ENCODE data around the gene NEU4. TPM values are rescaled to one million over a fixed set of nuclear protein-coding genes. Genes with fewer than 3 reads are reported as not detected.

Gene NEU4
- total RNA-seq, 3 donors from 2014 or later: 41.4 to 72.5 (median 71.0) TPM

DNA sequence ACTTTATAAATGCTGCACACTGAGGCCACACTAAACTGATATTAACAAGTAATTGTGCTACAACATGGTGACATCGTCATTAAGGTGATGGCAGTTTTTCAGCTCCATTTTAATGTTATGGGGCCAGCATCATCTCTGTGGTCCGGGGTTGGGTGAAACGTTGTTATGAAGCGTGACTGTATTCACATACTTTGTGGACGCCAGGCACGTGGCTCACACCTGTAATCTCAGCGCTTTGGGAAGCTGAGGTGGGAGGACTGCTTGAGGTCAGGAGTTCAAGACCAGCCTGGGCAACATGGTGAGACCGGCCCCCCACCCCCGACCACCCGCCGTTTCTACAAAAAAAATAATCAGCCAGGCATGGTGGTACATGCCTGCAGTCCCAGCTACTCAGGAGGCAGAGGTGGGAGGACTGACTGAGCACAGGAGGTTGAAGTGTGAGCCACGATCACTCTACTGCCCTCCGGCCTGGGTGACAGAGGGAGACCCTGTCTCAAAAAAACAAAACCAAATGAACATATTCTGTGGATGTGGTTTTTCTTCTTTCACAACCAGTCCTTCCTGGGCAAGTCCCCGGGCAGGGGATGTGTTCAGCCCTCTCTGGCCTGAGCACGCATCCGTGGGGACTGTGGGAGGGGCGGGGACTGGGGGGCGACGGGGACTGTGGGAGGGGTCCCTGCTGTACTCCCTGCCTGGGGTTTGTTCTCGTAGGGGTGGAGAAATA is 45.3 kb upstream of the NEU4 start:
- peak; percentile 10 for ATAC-seq
- no peaks in the 10 kb centered on the region for H3K36me3 ChIP-seq (ENCODE audit: low read depth)

DNA sequence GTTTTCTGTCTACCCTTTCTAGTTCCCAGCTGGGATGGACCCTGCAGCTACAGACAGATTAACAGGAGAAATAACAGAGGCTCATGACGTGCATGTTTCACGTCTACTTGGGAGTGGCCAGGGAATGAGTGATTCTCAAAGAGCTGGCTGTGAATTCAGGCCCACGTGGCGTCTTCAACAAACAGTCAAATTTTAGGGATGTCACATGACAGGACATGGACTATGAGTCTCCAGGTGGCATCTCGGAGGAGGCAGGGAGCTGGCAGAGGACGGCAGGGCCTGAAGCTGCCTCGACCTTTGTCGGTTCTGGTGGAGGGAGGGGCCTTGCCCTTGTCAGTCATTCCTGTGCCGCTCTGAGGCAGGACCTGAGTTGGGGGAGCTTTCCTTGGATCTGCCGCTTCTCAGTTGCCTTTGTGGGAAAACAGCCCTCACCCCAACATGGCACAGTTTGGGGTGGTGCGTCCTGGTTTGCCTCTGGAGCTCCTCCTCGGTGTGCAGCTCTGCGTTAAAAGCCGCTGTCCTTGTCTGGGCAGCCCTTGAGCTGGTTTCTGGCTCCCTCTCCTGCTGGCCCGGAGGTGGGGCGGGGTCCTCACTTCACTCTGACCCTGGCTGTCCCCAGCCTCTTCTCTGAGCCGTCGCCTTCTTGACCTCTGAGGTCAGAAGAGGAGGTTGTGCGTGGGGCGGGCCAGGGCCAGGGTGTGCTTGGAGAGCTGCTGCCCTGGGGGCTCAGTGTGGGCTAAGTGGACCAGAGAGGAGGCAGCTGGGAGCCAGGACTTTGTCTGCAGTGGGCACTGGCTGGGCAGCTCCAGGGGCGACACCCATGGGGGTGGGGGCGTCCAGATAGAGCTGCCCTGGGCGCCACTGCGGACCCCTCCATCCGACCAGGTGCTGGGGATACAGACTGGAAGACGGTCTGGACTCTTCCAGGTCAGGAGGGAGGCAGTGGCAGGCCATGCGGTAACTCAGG is 44.4 kb upstream of the NEU4 start:
- DNase-seq (peak in 2 of 3 donors; percentile 26 to 44), ATAC-seq (no peak)

More for the DNA sequence above, 45.3 kb upstream of the NEU4 start:
- peak in 1 of 3 donors; percentile 47 for DNase-seq
- Histone ChIP-seq H3K4me1 (ENCODE audit: low read depth) (no peaks in the 10 kb centered on the region), H3K4me3 (no peak overlapping the region), H3K9me3 (peaks cover 2% of the 10 kb centered on the region)
- intact Hi-C loops (cut with DNase I, micrococcal nuclease): no loop called here
- TF ChIP-seq, protein P1, sequence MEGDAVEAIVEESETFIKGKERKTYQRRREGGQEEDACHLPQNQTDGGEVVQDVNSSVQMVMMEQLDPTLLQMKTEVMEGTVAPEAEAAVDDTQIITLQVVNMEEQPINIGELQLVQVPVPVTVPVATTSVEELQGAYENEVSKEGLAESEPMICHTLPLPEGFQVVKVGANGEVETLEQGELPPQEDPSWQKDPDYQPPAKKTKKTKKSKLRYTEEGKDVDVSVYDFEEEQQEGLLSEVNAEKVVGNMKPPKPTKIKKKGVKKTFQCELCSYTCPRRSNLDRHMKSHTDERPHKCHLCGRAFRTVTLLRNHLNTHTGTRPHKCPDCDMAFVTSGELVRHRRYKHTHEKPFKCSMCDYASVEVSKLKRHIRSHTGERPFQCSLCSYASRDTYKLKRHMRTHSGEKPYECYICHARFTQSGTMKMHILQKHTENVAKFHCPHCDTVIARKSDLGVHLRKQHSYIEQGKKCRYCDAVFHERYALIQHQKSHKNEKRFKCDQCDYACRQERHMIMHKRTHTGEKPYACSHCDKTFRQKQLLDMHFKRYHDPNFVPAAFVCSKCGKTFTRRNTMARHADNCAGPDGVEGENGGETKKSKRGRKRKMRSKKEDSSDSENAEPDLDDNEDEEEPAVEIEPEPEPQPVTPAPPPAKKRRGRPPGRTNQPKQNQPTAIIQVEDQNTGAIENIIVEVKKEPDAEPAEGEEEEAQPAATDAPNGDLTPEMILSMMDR (IDR thresholded peaks at IDR 0.05): no peak

DNA sequence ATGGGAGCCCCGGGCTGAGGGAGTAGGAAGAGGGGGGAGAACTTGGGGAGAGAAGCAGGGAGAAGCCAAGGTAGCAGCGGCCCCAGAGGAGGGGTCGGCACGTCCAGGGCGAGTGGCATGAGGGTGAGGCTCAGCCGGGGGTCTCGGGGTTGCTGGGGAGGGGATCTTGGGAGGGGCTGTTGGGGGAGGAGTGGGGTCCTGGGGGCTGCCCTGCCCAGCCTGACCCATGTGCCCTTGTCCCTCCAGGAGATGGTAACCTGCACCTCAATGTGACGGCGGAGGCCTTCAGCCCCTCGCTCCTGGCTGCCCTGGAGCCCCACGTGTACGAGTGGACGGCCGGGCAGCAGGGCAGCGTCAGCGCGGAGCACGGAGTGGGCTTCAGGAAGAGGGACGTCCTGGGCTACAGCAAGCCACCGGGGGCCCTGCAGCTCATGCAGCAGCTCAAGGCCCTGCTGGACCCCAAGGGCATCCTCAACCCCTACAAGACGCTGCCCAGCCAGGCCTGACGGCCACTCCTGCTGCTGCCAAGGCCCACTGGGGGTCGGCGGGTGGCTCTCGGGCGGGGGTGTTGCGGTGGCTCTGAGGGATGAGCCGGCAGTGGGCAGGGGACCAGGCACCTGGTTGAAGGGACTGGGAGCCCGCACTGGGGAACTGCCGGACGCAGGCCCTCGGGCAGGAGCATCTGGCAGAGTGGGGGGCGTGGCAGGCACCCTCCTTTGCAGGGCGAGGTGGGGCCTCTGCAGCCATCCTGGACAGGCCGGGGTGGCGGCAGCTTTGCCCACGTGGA is 41.3 kb upstream of the NEU4 start:
- ATAC-seq (no peak), DNase-seq (peak in 2 of 3 donors; percentile 30 to 54)
- Histone ChIP-seq H3K4me1 (ENCODE audit: low read depth) (no peaks in the 10 kb centered on the region), H3K9me3 (no peaks in the 10 kb centered on the region), H3K4me3 (no peak overlapping the region), H3K36me3 (ENCODE audit: low read depth) (no peaks in the 10 kb centered on the region)
- intact Hi-C loops (cut with DNase I, micrococcal nuclease): no loop called here
- TF ChIP-seq, protein P1 (IDR thresholded peaks at IDR 0.05): no peak

More for the DNA sequence above, 44.4 kb upstream of the NEU4 start:
- Histone ChIP-seq H3K9me3 (peaks cover 2% of the 10 kb centered on the region), H3K4me3 (no peak overlapping the region), H3K36me3 (ENCODE audit: low read depth) (no peaks in the 10 kb centered on the region), H3K4me1 (ENCODE audit: low read depth) (no peaks in the 10 kb centered on the region)
- intact Hi-C loops (cut with DNase I, micrococcal nuclease): no loop called here
- TF ChIP-seq, protein P1 (IDR thresholded peaks at IDR 0.05): no peak

DNA sequence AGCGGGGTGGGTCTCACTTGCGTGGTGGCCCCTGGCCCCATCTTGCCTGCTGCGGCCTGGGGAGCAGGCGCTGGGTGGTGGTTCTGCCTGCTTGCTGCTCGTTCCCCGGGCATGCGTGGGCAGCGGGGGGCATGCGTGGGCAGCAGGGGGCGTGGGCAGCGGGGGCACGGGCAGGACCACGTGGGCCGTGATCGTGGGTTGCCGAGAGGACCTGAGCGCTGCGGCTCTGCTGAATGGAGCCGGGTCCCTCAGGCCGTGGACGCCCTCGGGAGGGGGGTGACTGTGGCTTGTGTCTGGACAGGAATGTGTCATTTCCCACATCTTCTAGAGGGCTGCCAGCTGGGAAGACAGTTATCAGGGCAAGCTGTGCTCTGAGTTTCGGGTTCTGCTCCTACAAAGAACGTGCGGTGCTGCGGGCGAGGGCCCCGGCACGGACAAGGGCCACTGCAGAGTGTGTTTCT is 40.7 kb upstream of the NEU4 start:
- Histone ChIP-seq H3K4me3 (no peak overlapping the region), H3K36me3 (ENCODE audit: low read depth) (no peaks in the 10 kb centered on the region), H3K4me1 (ENCODE audit: low read depth) (peaks cover 6% of the 10 kb centered on the region), H3K9me3 (no peaks in the 10 kb centered on the region)
- TF ChIP-seq, protein P1 (IDR thresholded peaks at IDR 0.05): no peak
- ATAC-seq (no peak), DNase-seq (no peak)
- intact Hi-C loops (cut with DNase I, micrococcal nuclease): no loop called here

DNA sequence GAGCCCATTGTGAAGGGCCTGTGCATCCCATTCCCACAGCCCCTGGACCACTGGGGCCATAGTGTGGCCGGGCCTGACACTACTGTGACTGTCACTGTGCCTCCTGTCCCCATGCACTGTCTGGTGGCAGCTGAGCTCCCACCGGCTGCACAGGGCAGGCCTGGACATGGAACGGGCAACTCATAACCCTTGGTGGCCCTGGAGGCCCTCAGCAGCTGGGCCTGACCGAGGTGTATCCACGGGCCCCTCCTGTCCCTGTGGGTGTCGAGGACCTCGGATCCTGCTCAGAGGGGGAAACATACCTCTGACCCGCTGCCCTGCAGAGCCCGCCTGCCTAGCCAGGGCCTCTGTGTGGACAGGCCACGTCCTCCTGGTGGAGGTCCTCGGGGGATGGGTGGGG is 40.1 kb upstream of the NEU4 start:
- intact Hi-C loops (cut with DNase I, micrococcal nuclease): no loop called here
- DNase-seq: peak in 2 of 3 donors; percentile 14 to 32
- no peak overlapping the region for H3K4me3 ChIP-seq
- H3K9me3 ChIP-seq: no peaks in the 10 kb centered on the region
- peaks cover 8% of the 10 kb centered on the region for H3K4me1 ChIP-seq (ENCODE audit: low read depth)
- TF ChIP-seq, protein P1 (IDR thresholded peaks at IDR 0.05): no peak
- no peaks in the 10 kb centered on the region for H3K36me3 ChIP-seq (ENCODE audit: low read depth)
- ATAC-seq: no peak
